NOMO-1 treated with DMSO at 0.1 percent for 48 hours (cell line): ENCODE data around the gene TNFSF4.
"Not testable (repeated sequence)": the region's sequence is repeated elsewhere in the genome, so short reads cannot be mapped to it uniquely, and the experiment has no call there.

ENCODE experiments used
- DNase-seq: peaks from one replicate; lab custom pipeline; 2025; ENCODE audit not compliant: unreplicated experiment; lab: John Stamatoyannopoulos, UW

Gene TNFSF4, protein sequence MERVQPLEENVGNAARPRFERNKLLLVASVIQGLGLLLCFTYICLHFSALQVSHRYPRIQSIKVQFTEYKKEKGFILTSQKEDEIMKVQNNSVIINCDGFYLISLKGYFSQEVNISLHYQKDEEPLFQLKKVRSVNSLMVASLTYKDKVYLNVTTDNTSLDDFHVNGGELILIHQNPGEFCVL

GRCh38 chr1:173206816-173207568 lies at the start of gene TNFSF4:
Gene TNFSF4 (minus strand): TSS chr1:173207331. CDS start chr1:173207176, 155 bp downstream.
- peak; percentile 84 for DNase-seq

DNA sequence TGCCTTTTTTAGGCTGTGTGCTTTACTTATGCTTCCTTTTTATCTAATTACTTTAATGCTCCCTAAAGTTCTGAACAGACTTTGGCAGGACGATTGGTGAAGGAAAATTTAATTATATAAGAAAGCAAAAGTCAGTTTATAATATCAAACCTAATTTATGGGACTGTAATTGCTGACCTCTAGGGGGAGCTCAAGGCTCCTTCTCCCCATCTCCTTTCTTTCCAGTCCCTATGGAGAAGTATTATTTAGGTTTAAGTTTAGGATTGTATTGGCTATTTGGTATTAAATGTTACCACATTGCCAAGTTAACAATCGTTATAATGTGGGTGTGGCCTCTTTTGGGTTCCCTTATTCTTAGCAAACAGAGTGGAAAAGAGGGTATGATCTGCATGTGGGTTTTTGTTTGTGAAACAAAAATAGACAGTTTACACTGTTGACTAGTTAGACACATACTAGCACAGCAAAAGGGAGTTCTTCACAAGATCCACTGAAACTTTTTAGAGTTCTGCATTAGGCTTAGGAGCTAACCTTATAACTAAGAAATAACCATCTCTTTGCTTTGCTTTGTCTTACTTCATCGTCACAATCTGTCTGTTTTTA lies 48.2 kb upstream of the TNFSF4 start:
- peak; percentile 26 for DNase-seq

DNA sequence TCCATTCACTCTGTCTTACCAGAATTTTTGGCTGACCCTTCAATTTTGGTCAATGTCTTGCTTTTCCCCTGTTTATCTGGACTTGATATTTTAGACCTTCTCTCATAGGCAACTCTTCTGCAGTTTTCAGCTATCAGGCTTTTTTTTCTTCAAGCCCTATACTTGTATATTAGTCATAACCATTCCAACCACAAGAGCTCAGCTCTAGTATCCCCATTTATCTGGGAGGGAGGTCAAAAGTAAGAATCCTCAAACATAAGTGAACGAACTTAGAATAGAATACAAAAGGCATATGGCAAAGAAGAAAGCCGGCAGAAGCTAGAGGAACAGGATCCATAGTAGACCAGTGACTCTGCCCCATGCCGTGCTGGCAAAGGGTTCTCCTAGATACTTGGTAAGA lies 45.9 kb upstream of the TNFSF4 start:
- no peak for DNase-seq

GRCh38 chr1:173249349-173249748 lies 42.2 kb upstream of the TNFSF4 start:
- no peak for DNase-seq

- DNase-seq: no peak
Observed at GRCh38 chr1:173248247-173248940, 41.3 kb upstream of the TNFSF4 start.

DNA sequence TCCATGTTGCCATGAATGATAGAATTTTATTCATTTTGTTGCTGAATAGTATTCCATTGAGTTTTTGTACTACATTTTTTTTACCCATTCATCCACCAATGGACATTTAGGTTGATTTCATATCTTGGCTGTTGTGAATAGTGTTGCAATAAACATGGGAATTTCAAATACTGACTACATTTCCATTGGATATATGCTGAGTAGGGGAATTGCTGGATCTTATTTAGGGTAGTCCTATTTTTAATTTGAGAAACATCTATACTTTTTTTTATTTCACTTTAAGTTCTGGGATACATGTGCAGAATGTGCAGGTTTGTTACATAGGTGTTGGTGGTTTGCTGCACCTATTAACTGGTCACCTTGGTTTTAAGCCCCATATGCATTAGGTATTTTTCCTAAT lies 38.8 kb upstream of the TNFSF4 start:
- DNase-seq: no peak

DNA sequence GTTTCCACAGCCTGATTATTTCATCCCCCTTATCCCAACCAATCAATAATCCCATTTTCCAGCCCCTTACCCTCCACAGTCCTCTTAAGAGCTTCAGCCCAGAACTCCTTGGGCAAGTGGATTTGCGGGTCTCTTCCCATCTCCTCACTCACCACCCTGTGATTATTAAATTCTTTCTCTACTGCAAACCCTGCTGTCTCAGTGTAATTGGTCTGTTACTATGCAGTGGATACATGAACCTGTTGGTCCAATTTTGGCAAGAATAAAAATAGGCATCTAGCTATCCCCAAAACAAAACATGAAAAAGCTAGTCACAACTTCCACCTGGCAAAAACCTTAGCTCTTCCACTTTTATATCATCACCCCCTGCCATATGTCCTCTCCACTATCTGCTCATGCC lies 36.2 kb upstream of the TNFSF4 start:
- no peak for DNase-seq

GRCh38 chr1:173241528-173242347 lies 34.6 kb upstream of the TNFSF4 start:
- no peak for DNase-seq

GRCh38 chr1:173240609-173241008 lies 33.5 kb upstream of the TNFSF4 start:
- no peak for DNase-seq

DNA sequence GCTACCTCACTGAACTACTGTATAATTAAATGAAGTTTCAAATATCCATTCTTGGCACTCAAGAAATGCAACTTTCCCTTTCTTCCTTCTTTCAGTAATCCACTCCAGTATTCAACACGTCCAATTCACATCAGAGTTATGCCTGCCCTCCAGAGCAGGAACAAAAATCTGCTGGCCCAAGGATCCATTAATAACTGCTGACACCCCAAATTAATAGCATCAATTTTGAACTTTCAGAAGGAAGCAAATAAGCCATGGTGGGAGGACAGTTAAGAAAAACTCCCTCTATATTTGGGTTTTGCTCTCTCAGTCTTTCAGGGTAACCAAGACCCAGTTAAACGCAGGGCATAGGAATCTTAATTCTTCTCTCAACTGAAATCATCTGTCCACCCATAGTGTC lies 31.9 kb upstream of the TNFSF4 start:
- no peak for DNase-seq

DNA sequence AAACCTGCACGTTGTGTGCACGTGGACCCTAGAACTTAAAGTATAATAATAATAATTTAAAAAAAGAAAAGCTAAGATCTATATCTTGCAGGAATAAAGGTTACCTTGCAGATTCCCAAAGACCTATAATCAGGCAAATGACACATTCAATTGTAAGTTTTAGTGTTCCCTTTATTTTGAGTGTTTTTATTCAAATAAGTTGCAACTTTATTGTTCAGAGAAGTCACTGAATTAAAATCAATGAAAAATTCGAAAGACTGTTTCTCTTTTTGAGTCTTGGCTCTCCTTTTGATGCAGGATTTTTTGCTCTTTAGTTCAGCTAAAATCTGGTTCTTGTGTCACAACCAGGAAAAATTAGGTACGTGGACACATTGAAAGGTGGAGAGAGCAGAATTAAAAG lies 27.8 kb upstream of the TNFSF4 start:
- DNase-seq: no peak

DNA sequence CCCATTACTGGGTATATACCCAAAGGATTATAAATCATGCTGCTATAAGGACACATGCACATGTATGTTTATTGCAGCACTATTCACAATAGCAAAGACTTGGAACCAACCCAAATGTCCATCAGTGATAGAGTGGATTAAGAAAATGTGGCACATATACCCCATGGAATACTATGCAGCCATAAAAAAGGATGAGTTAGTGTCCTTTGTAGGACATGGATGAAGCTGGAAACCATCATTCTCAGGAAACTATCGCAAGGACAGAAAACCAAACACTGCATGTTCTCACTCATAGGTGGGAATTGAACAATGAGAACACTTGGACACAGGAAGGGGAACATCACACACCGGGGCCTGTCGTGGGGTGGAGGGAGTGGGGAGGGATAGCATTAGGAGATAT lies 27.3 kb upstream of the TNFSF4 start:
- DNase-seq: not testable (repeated sequence)

GRCh38 chr1:173229031-173229430 lies 21.9 kb upstream of the TNFSF4 start:
- not testable (repeated sequence) for DNase-seq

DNA sequence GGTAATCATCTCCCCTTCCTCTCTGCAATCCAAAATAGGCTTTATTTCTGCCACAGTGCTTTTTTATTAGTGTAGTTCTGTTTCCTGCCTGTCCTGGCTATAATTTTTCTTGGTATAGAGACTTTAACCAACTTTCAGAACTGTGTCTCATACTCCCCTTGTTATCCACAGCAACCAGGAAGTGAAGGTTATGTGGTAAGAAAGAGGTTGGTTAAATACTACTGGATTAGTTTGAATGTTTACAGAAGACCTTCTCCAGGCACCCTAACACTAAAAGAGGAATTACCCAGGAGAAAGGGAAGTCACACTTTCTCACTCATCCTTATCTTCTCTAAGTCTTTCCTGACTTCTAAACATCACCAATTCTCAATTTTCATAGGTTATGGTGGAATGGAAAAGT lies 17.8 kb upstream of the TNFSF4 start:
- peak; percentile 44 for DNase-seq

DNA sequence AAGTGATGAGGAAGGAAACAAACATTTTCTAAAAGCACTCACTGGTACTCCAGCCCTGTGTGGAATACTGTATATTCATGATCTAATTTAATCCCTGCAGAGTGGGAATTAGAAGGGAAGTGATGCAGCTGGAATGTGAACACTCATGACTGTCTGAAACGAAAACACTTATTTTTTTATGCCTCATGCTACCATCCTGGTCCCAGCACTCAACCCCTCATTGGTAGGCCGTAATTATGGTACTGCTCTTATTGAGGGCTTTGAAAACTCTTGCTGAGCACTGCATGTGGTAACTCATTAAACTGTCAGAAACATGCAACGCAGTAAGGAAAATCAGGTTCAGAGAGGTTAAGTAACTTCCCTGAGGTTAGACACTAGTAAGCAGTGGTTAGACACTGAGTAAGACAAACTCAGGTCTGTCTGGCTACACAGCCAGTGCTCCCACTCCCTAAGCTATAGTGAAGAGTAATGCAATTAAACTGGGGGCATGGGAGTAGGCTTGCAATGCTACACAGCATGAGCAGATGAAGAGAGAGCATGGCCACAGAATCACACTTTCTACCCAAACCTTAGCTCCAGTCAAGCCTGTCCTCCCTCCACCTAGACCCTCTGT lies 17.3 kb upstream of the TNFSF4 start:
- no peak for DNase-seq

DNA sequence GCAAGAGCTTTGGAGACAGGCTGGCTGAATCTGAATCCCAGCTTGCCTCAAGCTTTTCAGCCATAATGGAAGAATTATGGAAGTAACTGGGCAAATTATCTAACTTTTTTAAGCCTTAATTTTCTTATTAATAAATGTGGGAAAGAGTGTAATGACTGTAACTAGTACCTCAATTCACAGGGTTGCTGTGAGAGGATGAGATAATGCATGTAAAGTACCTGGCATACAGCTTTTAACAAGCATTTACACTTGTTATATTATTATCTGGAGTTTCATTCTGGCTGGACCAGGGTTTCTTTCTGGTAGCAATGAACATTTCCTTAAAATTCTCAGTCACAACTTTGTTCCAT lies 15.9 kb upstream of the TNFSF4 start:
- no peak for DNase-seq

DNA sequence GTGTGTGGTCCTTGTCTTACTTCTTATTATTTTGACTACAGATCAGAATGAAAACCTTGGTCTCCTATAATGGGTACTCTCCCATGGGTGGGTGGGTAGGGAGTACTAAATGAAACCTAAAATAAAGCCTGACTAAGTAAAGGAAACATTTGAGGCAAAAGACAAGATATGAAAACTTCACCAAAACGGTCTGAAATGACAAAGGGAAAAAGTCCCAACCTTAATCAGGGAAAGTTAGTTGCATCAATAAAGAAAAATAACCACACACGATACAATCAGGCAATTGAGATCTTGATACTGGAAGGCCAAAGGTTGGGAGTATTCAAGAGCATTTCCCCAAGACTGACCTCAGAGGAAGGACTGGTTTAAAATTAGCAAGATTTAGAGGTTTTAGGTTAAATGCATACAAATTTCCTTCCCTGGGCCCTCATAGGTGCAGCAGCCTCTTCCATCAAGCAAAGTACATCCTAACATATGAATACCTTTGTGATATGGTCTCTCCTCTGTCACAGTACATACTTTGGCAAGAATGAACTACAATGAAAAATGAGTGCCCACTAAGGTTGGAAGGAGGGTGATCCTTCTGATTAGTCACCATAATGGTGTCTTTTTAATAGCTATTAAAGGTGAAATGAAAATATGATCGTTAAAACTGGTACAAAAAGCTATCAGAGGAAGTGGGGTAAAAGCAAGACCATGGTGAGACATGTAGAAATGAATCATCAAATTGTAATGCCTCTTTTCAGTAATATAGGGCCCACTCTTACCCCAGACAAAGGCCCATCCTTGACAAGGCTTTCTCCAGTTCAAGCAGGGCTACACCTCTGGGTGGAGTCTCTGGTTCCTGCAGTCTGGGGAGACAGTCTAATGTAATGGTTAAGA lies 15.3 kb upstream of the TNFSF4 start:
- no peak for DNase-seq

DNA sequence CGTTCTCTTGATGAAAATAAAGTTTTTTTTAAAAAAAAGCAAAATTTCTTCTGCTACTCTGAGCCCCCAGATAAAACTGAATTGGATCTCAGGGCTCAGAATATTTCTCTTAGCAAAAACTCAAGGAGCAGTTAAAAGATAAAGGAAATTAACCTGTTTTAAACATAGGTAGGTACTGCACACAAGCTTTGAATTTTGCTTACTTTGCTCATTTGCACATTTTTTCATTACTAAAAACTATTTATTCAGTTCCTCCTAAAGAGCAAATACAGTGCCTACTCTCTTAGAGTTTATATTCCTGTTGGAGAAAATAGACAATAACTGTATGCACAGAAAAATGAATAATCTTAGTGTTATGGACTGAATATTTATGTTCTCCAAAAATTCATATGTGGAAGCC lies 13.0 kb upstream of the TNFSF4 start:
- DNase-seq: no peak

DNA sequence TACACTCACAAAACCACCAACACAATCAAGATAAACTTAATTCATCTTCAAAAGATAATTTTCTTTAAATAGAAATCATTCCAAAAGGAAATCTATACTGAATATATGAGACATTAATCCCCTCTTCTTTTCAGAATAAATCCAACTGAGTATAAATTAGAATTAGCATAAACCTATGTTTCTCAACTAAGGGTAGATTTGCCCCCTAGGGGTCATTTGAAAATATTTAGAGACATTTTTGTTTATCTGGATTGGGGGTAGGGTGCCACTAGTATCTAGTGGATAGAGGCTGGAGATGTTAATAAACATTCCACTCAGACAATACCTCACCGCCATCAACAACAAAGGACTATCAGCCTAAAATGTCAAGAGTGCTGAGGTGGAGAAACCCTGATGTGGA lies 6.5 kb upstream of the TNFSF4 start:
- DNase-seq: no peak
